ENCODE measurements around the gene MT1E. TPM values are rescaled to one million over a fixed set of nuclear protein-coding genes. Genes with fewer than 3 reads are reported as not detected.
A peak's percentile ranks its signal among the peaks of the same experiment; 100 is the strongest.

Gene MT1E
- total and polyA plus RNA-seq, 2 of the 13 experiments (the other 11 are each of a cell fraction or from before 2014, with no cell fraction given) = 110 to 1,072 TPM

- no peak for TF ChIP-seq MATR3 (CRISPR knock-in tag; IDR thresholded peaks at IDR 0.05)
- TF ChIP-seq HNRNPLL (IDR thresholded peaks at IDR 0.05; ENCODE audit: low read depth, low read length, poor library complexity, severe bottlenecking) = peak; percentile 88
- TF ChIP-seq ZFP1 (CRISPR knock-in tag; IDR thresholded peaks at IDR 0.05) = no peak
- TF ChIP-seq ZHX1 (CRISPR knock-in tag; IDR thresholded peaks at IDR 0.05; ENCODE audit: low read depth) = peak; percentile 23; the same call in 1 of the 2 replicates
- no peak for TF ChIP-seq BCL6 (CRISPR knock-in tag; IDR thresholded peaks at IDR 0.05)
- peak; percentile 72; the same call in 1 of the 2 replicates for TF ChIP-seq ZNF337 (CRISPR knock-in tag; IDR thresholded peaks at IDR 0.05; ENCODE audit: borderline replicate concordance, low read depth)
- no peak for TF ChIP-seq JUND (CRISPR knock-in tag; IDR thresholded peaks at IDR 0.05)
- TF ChIP-seq ZNF557 (CRISPR knock-in tag; IDR thresholded peaks at IDR 0.05) = 0 out of 2 replicates have a peak, but pooled peaks have one; percentile 38
- 0 out of 2 replicates have a peak, but pooled peaks have one; percentile 34 for TF ChIP-seq ESRRA (CRISPR knock-in tag; IDR thresholded peaks at IDR 0.05; ENCODE audit: low read depth)
- peak; percentile 82; the same call in 1 of the 2 replicates for TF ChIP-seq TIGD3 (CRISPR knock-in tag; IDR thresholded peaks at IDR 0.05; ENCODE audit: borderline replicate concordance)
- no peak for TF ChIP-seq ZBTB37 (CRISPR knock-in tag; IDR thresholded peaks at IDR 0.05)
- TF ChIP-seq ZNF605 (CRISPR knock-in tag; IDR thresholded peaks at IDR 0.05) = peak; percentile 81; the same call in 1 of the 2 replicates
- TF ChIP-seq FOXO4 (CRISPR knock-in tag; conservative IDR thresholded peaks at IDR 0.05) = no peak
- TF ChIP-seq SMAD1 (CRISPR knock-in tag; IDR thresholded peaks at IDR 0.05; ENCODE audit: borderline replicate concordance, low read depth) = 0 out of 2 replicates have a peak, but pooled peaks have one; percentile 63
- TF ChIP-seq HMG20B (CRISPR knock-in tag; conservative IDR thresholded peaks at IDR 0.05) = no peak; the same call in 1 of the 2 replicates
- TF ChIP-seq ZNF776 (CRISPR knock-in tag; IDR thresholded peaks at IDR 0.05) = peak; percentile 38; the same call in 1 of the 2 replicates
- no peak for TF ChIP-seq SRF (IDR thresholded peaks at IDR 0.05; ENCODE audit: low read depth, low read length)
- TF ChIP-seq TCF12 (IDR thresholded peaks at IDR 0.05) = no peak
- TF ChIP-seq TCF12 (CRISPR knock-in tag; IDR thresholded peaks at IDR 0.05) = 0 out of 2 replicates have a peak, but pooled peaks have one; percentile 59
- no peak for TF ChIP-seq ZNF550 (CRISPR knock-in tag; IDR thresholded peaks at IDR 0.05; ENCODE audit: borderline replicate concordance)
- no peak for TF ChIP-seq HOXA3 (CRISPR knock-in tag; IDR thresholded peaks at IDR 0.05)
- TF ChIP-seq TAF15 (IDR thresholded peaks at IDR 0.05; ENCODE audit: low read depth, low read length, poor library complexity, severe bottlenecking) = no peak
- no peak for TF ChIP-seq TOPORS (CRISPR knock-in tag; IDR thresholded peaks at IDR 0.05)
These were observed 17.6 kb downstream of the MT1E start (continued) for GRCh38 chr16:56643080-56643778.

Data from HepG2 (cell line).